ENCODE results near the gene PPP1R10. TPM values are rescaled to one million over a fixed set of nuclear protein-coding genes. Genes with fewer than 3 reads are reported as not detected.

The PPP1R10 gene
- total RNA-seq, 1 experiment from 2014 or later, result 123 TPM

- Mint-ChIP-seq H3K9me3 (no peaks in the 10 kb centered on the region), H3K4me1 (peaks cover 14 to 17% of the 10 kb centered on the region in 2 experiments), H3K36me3 (ENCODE audit: insufficient read depth in 1 of 3, low read depth in 3 of 3) (peaks cover 11 to 64% (median 56%) of the 10 kb centered on the region in 3 experiments), H3K27ac (peak overlapping the region in 1 of 3 experiments; percentile 25; a peak in 3 of 7 replicates), H3K27me3 (ENCODE audit: low read depth) (no peaks in the 10 kb centered on the region), H3K4me3 (no peak overlapping the region)
- Histone ChIP-seq H4K91ac (ENCODE audit: insufficient read length, low read depth, low read length) (no peak overlapping the region), H3K9me3 (ENCODE audit: control insufficient read depth, low read depth, low read length) (no peaks in the 10 kb centered on the region), H2BK120ac (ENCODE audit: low read depth, low read length, poor library complexity, severe bottlenecking) (no peak overlapping the region), H3K27ac (ENCODE audit: insufficient read length, low read depth, low read length) (no peak overlapping the region), H2BK12ac (ENCODE audit: insufficient read length, low read depth, low read length) (no peak overlapping the region), H3K23me2 (ENCODE audit: insufficient read length, low read depth, low read length, poor library complexity, severe bottlenecking) (peaks cover 8% of the 10 kb centered on the region), H3K14ac (ENCODE audit: insufficient read depth, low read length) (no peak overlapping the region), H3K4me2 (ENCODE audit: insufficient read depth, insufficient read length, low read length) (no peak overlapping the region), H3K79me2 (ENCODE audit: insufficient read depth, low read length) (no peaks in the 10 kb centered on the region), H3T11ph (ENCODE audit: low read length) (no peak overlapping the region), H3K18ac (ENCODE audit: insufficient read length, low read depth, low read length) (no peak overlapping the region), H3K9ac (ENCODE audit: extremely low read depth, insufficient read length, low read length) (no peak overlapping the region), H4K20me1 (ENCODE audit: control insufficient read depth, insufficient read depth, insufficient read length) (no peaks in the 10 kb centered on the region), H2BK5ac (ENCODE audit: insufficient read length, low read length) (no peak overlapping the region), H2BK15ac (ENCODE audit: low read depth, low read length) (no peak overlapping the region), H4K5ac (ENCODE audit: insufficient read length, low read depth, low read length) (no peak overlapping the region), H3K79me1 (ENCODE audit: insufficient read depth, low read depth, low read length, poor library complexity, severe bottlenecking) (peaks cover 2% of the 10 kb centered on the region), H2BK20ac (ENCODE audit: low read depth, low read length, poor library complexity, severe bottlenecking) (no peak overlapping the region), H4K8ac (replicated peaks; ENCODE audit: insufficient read length, low read depth, low read length) (no peak overlapping the region), H3K27me3 (ENCODE audit: insufficient read depth, low read length) (no peaks in the 10 kb centered on the region), H2AFZ (ENCODE audit: low read length) (no peak overlapping the region), H3K56ac (ENCODE audit: insufficient read length, low read depth, low read length) (no peak overlapping the region), H3K23ac (ENCODE audit: insufficient read length, low read depth, low read length) (no peak overlapping the region), H3K4ac (ENCODE audit: low read depth, low read length) (no peak overlapping the region), H2AK5ac (ENCODE audit: insufficient read length, low read length) (no peak overlapping the region), H3K4me1 (ENCODE audit: insufficient read depth, low read length) (no peaks in the 10 kb centered on the region)
- WGBS (ENCODE audit: extremely low coverage, insufficient read length, low lambda C conversion rate), result no CpG with 5 or more reads among the region's 5 CpGs
- no peak for DNase-seq
- no peak for TF ChIP-seq CTCF (conservative IDR thresholded peaks at IDR 0.05)
These were observed 27.7 kb upstream of the PPP1R10 start for GRCh38 chr6:30644769-30645168.

Data from H9 (cell line).